GM21786 (cell line): ENCODE data around the gene MAFG.

Experiments
- ATAC-seq: cut with Tn5 transposase; IDR thresholded peaks from one replicate; pipeline ENCODE4 v1.9.1; 2021; ENCODE audit not compliant: unreplicated experiment

MAFG gene

DNA sequence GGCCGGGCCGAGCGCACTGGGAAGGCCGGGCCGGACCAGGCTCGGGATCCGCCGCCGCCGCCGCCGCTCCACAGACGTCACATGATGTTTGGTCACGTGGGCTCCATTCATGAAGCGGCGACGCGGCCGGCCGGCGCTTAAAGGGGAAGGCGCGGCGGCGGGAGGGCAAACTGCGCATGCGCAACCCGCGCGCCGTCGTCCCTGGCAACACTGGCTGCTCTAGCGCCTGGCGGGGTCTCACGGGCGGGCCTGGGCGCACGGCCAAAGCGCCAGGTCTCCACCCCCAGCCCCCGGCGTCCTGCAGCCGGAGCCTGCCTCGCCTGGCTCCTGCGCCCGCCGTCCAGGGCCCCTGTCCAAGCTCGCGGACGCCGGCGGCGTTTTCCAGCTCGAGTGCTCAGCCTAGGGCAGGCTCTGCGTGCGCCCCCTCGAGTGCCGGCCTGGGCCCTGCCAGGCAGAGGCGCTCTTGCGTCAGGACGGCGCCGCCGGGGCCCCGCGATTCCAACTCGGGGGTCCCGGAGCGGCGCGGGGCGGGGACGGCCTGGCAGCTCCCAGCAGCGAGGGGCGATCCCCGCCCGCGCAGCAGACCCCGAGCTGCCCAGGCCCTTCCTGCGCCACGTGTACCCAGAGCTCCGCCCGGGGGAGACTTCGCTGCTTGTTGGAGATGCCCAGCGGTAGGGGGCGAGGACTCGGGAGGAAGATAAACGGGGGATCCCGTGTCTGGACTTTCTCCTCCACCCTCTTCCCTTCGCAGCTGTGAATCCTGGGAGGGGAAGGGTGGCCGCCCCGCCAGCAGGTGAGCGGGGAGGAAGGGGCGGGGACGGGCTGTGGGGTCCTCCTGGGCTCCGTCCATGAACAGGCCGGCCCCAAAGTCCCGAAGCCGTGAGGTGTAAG lies at the start of gene MAFG:
MAFG (minus strand) TSS at position 83 of the 891 bp plus-strand sequence. CDS start 4,550 bp downstream, outside the sequence.
- peak; percentile 51 for ATAC-seq

DNA sequence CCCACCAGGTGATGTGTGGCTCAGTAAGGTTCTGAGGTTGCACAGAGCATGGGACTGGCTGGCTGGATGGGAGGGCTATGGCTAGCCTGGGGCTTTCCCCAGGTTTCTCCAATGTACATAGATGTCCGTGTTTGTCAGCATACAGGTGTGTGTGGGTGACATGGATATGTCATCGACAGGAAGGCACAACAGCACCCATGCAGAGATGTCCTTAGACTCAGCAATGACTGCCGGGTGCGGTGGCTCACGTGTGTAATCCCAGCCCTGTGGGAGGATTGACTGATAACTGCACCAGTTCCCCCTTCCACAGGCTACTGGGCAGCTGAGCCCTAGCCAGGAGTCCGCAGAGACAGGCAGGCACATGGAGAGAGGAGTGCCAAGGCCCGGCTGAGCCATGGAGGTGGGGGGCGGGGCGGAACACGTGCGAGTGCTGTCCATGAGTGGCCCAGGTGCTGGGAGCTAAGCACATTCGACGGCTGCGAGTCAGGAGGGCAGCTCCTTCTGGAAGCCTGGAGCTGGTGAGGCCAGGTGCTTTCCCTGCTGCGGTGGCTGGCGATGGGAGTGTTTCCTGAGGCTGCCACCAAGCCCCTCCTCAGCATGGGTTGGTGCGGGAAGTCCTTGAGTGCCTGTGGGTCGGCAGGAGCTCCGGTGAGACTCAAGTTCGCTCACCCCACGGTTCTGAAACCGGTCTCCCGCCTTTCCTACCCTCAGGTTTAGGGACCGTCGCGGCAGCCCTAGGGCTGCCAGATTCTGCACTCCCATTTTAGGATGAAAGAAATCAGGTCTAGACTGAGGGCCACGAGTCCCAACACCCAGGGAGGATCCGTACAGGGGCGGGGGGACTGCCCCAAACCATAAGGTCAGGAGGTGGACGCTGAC lies 49.0 kb upstream of the MAFG start:
- ATAC-seq: no peak

DNA sequence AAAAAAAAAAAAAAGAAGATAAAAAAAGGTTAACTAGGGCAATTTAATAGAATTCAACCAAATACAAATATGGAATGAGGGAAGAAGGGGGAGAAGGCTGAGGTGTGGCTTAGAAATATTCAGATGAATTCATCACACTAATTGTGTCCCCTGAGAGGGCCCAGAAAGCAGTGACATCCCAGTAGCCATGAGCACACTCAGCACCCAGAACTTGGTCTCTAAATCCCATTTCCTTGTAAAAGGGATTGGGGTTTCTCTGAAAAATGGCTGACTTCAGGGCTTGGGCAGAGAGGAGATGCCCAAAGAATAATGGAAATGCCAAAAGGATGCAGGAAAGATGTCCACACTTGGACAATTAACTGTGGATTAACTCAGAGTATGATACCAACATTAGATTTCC lies 45.9 kb upstream of the MAFG start:
- no peak for ATAC-seq

DNA sequence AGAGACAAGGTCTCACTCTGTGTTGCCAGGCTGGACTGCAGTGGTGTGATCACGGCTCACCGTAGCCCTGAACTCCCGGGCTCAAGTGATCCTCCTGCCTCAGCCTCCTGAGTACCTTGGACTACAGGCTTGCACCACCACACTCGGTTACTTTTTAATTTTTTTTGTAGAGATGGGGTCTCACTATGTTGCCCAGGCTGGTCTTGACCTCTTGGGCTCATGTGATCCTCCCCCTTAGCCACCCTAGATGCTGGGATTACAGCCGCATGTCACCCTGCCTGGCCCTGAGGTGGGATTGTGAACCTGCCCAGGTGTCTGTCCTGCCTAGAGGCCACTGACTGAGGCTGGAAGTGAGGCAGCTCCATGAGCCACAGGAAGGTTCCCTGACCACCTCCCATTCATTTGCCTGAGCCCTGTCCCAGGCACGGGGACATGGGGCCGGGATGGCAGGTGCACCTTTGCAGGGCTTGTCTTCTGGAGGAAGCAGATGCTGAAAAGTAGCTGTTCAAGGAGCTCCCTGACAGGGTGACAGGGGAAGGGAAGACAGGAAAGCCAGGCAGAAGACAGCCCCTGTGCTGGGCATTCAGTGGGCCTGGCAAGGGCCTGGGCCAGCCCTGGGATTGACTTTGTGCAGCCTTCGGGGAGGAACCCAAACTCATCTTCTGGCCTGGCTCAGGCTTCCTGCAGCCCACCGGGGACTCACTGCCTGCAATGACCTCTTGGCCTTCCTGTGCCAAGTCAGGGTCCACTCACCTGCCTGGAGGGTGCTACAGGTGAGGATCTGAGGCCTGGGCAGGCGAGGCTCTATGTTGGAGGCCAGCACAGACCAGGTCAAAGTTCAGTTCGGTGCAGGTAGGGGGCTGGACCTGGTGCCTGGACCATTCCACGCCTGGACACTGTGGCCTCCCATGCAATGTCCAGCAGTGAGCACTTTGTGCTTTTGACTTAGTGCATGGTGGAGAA lies 41.6 kb upstream of the MAFG start:
- no peak for ATAC-seq

DNA sequence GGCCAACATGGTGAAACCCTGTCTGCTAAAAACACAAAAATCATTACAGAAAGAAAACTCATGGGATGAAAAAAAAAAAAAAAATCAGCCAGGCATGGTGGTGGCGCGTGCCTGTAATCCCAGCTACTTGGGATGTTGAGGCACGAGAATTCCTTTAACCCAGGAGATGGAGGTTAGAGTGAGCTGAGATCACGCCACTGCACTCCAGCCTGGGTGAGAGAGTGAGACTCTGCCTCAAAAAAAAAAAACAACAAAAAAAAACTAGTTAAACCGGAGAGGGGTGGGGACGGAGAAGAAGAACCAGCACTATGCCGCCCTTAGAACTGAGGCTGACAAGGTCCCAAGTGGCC lies 40.8 kb upstream of the MAFG start:
- ATAC-seq: no peak

DNA sequence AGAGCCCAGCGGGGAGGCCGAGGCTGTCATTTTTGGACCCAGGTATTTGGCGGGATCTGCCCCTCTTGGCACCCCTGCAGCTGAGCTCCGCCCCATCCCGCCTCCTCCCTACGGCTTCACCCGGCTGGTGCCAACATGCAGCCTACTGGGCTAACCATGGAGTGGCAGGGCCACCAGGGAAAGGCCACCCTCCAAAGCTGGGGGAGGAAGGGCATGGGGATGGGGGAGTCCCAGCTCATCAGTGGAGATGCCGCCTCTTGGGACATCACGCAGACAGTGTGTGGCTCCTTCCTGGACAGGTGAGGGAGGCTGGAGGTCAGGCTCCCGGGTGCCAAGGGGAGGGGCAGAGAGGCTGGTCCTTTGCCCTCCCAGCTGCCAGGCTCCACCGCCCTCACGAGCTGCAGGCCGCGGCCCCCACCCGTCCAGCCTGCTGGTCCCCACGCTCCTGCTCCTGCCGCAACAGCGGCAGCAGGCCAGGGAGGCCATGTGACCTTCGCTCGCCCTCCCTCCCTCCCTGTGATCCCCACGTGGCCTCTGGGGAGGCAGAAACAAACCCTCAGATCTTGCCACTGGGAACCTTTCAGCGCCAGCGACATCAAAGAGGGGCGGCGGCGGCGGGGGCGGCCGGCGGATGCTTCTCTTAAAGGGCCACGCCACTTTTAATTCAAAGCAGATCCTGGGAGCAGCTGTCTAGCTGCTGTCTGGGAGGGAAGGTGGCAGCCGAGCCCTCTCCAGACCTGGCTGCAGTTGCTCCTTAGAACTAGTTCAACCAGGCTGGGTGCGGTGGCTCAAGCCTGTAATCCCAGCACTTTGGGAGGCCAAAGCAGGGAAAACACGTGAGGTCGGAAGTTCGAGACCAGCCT lies 40.2 kb upstream of the MAFG start:
- no peak for ATAC-seq

DNA sequence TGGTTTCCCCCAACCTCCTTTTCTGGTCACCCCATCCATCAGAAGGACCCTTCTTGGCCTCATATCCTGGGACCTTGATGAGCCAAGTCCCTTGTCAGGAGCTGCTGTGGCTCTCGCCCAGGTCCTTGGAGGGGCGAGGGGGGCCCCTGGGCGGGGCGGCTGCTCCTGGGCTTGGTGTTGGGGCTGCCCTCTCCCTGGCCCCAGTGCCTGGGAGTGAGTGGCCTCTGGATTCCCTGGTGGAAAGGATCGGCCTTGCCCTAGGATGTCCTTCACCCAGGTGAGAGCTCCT lies 39.7 kb upstream of the MAFG start:
- ATAC-seq: no peak

DNA sequence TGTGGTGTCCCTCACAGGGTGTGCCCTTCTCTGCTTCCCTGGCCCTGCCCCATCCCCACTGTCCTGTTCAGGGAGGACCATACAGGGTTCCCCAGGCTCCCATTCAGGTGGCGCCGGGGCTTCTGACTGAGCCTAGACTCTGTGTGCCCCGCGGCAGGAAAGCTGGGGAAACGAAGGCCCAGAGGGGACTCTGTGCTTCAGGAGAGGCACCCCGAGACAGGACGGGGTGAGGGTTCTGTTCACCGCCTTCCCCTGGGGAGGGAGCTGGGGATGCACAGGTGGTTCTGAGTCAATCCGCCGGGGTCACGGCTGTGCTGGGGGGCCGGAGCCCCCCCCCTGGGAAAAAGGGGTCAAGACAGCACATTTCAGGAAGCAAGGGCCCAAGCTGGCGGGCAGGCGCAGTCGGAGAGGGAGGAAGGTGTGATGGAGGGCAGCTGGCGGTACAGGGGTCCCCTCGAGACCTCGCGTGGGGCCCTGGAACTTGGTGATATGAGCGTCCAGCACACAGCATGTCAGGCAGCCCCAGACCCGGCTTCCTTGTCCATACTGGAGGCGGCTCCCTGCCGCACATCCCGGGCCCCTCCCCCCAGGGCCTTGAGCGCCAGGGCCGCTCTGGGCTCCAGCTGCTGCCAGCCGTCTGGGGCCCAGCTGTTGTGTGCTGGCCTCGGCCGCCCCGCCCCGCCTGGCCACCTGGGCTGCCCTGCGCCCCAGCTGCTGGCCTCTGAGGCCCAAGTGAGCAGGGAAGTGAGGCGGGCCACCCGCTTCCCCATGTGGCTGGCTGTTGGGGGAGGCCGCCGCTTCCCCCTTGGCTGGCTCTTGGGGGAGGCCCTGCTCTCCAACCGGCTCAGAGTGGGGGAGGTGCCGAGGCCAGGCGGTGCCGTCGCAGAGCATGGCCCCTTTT lies 39.1 kb upstream of the MAFG start:
- ATAC-seq: no peak

DNA sequence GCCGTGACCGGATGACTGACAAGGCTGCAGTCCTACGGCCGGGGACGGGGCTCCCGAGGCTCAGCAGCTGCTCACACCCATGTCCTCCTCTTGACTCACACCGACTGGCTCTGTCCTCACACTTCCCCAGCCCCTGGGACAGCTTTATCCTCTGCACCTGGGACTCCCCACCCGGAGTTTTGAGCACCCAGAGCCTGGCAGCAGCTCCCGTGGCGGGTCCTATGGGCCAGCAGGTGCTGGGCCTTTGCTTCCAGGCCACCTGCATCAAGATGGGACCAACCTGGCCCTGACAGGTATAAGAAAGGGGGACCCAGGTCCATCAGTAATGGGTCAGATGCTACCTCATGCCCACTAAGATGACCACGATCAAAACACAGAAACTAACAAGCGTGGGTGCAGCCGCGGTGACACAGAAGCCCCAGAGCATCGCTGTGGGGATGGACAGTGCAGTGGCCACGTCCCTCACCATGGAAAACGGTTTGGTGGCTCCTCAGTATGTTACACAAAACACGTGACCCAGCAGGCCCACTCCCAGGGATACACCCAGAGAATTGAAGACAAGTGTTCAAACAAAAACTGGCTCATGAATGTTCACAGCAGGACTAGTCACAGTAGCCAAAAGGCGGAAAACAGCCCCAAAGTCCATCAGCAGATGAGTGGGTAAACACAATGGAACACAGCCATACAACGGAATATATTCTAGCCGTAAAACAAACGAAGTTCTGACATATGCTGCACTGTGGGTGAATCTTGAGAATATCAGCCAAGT lies 36.7 kb upstream of the MAFG start:
- ATAC-seq: no peak

DNA sequence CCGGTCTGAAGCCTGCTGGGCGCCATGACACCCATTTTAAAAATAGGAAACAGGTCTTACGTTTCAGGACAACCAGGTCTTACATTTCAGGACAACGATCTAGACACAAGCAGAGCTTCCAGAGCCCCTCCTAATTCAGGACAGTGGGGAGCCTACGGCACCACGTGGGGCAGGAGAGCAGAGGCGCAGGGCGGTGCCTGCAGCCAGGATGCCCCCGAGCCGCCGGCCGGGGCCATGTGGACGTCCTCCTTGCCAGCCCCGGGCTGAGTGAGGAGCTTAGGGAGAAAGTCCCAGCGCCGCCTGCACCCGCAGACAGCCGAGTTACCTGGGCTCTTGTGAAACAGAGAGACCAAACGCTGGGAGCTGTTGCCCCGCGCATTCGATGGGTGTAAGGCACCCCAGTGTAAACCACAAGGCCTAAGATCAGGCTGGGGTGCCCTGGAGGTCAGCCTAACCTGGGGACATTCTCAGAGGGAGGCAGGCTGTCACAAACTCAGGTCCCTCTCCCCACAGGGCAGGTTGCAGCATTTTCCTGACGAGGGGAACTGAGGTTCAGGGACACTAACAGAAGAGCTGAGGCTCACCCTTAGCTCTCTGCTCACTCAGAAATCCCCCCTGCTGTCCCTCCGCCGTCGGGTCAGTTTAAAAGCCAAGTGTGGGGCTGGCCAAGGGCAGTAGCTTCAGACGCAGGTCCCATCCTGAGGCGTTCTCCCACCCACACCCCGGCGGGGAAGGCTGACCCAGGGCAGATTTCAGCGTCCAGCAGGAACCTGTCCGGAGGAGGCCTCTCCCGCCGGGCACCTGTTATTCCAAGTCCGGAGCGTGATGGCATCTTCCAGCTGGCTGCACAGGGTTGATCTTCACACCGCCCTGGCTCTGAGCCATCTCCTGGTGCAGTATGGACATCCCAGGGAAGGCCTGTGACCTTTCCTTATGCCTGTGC lies 35.2 kb upstream of the MAFG start:
- no peak for ATAC-seq

DNA sequence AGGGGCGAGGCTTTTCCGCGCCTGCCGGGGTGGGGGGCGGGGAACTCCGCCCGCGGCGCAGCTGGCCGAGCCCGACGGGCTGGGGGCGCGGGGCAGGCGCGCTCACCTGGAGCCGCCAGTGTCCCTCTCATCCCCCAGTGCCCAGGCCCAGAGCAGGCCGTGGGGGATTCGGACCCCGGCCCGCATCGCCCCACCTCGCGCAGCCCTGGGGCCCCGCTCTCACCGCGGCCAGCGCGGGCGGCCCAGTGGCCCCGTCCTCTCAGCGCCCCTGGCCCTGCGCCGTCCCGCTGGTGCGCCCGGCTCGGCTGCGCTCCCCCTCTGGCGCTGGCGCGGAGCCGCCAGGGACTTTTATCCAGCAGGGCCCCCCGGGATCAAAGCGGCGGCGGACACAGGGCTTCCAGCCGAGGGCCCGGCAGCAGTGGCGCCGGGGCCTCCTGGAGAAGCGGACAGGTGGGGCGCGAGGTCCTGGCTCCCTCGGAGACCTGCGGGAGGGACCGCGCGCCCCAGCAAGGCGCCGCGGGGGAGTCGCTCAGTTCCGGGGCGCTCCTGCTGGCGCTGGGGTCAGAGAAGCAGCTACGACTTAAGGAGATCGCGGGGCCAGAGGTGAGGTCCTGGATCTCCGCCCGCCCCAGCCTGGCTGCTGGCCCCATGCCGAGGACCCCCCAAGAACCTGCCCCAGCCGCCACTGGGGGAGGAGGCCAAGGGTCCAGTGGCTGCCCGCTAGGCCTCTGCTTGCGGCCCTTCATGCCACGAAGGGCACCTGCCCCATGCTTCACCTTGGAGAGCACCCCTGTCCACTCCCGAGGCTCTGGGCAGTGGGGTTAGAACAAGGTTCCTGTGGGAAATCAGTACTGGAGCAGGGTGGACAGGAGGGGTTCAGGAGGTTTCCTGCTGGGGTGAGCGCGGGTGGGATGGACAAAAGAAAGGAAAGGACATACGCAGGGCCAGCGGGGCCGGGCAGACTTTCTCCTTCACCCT lies 34.3 kb upstream of the MAFG start:
- ATAC-seq: no peak

DNA sequence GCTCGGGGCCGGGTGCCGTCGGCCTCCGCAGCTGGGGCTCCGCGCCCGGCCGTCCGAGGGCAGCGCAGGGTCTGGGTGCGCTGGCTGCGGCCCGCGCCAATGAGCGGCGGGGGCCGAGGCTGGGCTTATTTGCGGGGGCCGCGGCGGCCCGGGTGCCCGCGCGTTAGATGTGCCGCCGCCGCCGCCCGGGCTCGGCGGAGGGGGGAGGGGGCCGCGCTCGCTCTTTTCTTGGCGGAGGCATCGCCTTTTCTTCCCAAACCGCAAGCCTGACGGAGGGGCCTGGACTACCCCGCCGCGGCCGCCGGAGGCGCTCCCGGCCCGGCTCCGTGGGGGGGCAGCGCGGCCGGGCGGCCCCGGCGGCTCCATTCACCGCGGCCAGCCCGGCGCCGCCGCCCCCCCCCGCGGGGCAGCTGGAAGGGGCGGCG lies 33.6 kb upstream of the MAFG start, which contains the start of gene NOTUM:
NOTUM (minus strand) TSS at position 101 of the 425 bp plus-strand sequence. CDS start 278 bp downstream, outside the sequence.
- ATAC-seq: no peak

DNA sequence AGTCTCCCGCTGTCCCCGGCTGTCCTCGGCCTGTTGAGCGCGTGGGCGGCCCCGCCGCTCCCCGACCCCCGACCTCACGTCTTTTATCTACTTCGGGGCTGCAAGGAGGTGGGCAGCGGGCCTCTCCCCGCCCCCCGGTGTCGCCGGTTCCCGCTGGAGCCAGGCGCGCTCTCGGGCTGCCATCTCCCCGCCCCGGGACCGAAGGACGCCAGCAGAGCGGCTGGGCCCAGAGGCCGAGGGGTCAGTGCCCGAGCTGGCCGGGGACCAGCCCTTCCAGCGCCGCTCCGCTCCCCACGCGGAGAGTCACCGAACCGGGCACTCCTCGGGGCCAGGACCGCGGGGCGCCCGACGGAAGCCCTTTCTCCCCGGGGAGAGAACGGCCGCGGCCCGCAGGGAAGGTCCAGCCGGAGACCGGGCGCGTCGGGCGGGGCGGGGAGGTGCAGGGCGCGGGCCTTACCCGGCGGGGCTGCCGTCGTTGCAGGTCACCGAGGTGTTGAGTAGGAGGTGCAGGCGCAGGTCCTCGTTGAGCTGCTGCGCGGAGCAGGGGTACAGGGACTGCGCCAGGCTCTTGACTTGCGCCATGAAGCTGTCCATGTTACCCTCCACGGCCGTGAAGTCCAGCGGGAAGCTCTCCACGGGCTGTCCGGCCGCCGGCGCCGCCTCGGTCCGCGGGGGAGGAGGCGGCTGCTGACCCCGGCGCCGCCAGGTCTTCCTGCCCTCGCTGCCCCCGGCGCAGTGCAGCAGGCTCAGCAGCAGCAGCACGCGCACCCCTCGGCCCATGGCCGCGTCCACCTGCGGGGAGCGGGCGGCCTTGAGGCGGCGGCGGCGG lies 32.8 kb upstream of the MAFG start:
- ATAC-seq: no peak

DNA sequence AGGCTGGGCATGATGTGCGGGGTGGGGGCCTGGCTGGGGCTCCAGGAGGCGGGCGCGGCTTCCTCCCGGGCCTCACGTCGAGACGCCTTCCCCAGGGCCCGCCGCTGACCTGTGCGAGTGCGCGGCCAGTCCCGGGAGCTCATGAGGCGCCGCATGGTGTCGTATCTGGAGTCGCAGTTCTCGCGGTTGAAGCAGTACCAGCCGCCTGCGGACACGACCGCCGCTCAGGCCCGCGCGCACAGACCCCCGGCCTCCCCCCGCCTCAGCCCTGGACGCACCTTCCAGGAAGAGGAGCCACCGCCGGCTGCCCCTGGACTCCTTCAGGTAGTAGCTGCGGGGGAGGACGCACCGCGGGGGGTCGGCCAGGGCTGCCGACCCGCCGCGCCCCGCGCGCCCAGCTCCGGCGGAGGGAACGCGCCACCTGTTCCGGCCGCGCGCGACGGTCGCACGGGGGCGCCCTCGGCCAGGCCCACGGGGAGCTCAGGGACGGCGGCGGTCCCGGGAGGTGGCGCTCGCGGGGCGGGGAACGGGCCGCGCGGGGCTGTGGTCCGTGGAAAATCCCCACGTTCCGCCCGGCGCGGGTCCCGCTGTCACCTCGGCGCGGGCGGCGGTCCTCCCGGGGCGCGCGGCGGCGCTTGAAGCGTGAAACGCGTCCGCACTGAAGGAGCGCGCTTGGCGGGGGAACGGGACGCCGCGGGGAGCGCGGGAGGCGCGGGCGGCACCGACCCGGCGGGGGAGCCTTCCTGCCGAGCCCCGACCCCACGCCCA lies 32.0 kb upstream of the MAFG start:
- ATAC-seq: no peak
